HepG2 (cell line): ENCODE data around the gene SEZ6. TPM values are rescaled to one million over a fixed set of nuclear protein-coding genes. Genes with fewer than 3 reads are reported as not detected.

Experiments used
- KLF6 ChIP-seq: IDR thresholded peaks from 2 replicates; pipeline ENCODE4 v1.8.0; 2016; ENCODE audit warnings: missing biosample characterization, missing genetic modification reagents
- MATR3 ChIP-seq: sonication (generic); formaldehyde crosslinking; IDR thresholded peaks from 2 replicates; pipeline ENCODE4 v1.4.0; 2020; ENCODE audit warnings: missing genetic modification reagents
- PHF20 ChIP-seq: sonication (generic); formaldehyde crosslinking; IDR thresholded peaks from 2 replicates; pipeline ENCODE4 v1.5.0; 2020; ENCODE audit warnings: mild to moderate bottlenecking, missing genetic modification reagents
- WIZ ChIP-seq: sonication (generic); formaldehyde crosslinking; IDR thresholded peaks from 2 replicates; pipeline ENCODE4 v1.5.1; 2020; ENCODE audit warnings: mild to moderate bottlenecking, missing genetic modification reagents
- ZFP36L1 ChIP-seq: sonication (generic); formaldehyde crosslinking; IDR thresholded peaks from 2 replicates; pipeline ENCODE4 v1.8.0; 2022; ENCODE audit warnings: mild to moderate bottlenecking, missing genetic modification reagents, moderate library complexity
- ZNF143 ChIP-seq: sonication (generic); formaldehyde crosslinking; IDR thresholded peaks from 2 replicates; pipeline ENCODE4 v1.4.0; 2020; ENCODE audit warnings: missing genetic modification reagents
- ZNF441 ChIP-seq: sonication (generic); formaldehyde crosslinking; IDR thresholded peaks from 2 replicates; pipeline ENCODE4 v1.7.0; 2021; ENCODE audit warnings: missing genetic modification reagents, borderline replicate concordance
- ZNF737 ChIP-seq: sonication (generic); formaldehyde crosslinking; IDR thresholded peaks from 2 replicates; pipeline ENCODE4 v1.5.0; 2020; ENCODE audit warnings: missing genetic modification reagents, mild to moderate bottlenecking, borderline replicate concordance
- ZNF773 ChIP-seq: sonication (generic); formaldehyde crosslinking; IDR thresholded peaks from 2 replicates; pipeline ENCODE4 v1.4.0; 2020; ENCODE audit warnings: missing genetic modification reagents, borderline replicate concordance
- polyA plus RNA-seq, 8 experiments: library from polyadenylated mRNA; depleted of rRNA in 3 of 8; stranded (reverse) in 7 of 8; unstranded in 1 of 8; fragments of >200 nt; fragmentation: Illumina TruSeq in 4 of 8; extraction: Trizol in 4 of 8; gene quantifications; 2 replicates each; pipeline versions ENCODE4 v1.2.1 to v1.2.3, GENCODE V29; 2011 to 2016; ENCODE audit warnings: low read depth in 4 of 8, missing spikeins in 1 of 8, mixed read lengths in 1 of 8; ENCODE audit not compliant: insufficient read depth in 1 of 8
- total RNA-seq, 5 experiments: library from RNA; depleted of rRNA; stranded (reverse); fragments of >200 nt; fragmentation: Illumina TruSeq; extraction: Trizol; gene quantifications; 2 replicates each; pipeline ENCODE4 v1.2.3, GENCODE V29; 2016; ENCODE audit warnings: low read depth in 1 of 5
- TF ChIP-seq, protein P1 (sequence below): sonication (generic); formaldehyde crosslinking; IDR thresholded peaks from 2 replicates; pipeline ENCODE4 v1.4.0; 2020; ENCODE audit warnings: mild to moderate bottlenecking, missing genetic modification reagents
- TF ChIP-seq, protein P2 (sequence below): sonication (generic); formaldehyde crosslinking; IDR thresholded peaks from 2 replicates; pipeline ENCODE4 v1.5.0; 2020; ENCODE audit warnings: mild to moderate bottlenecking, missing genetic modification reagents
- TF ChIP-seq, protein P3 (sequence below): sonication (generic); formaldehyde crosslinking; IDR thresholded peaks from 2 replicates; pipeline ENCODE4 v1.5.0; 2020; ENCODE audit warnings: mild to moderate bottlenecking, missing genetic modification reagents
- TF ChIP-seq, protein P4 (sequence below): sonication (generic); formaldehyde crosslinking; conservative IDR thresholded peaks from 2 replicates; pipeline ENCODE4 v1.8.1; 2023; ENCODE audit warnings: missing genetic modification reagents
- TF ChIP-seq, protein P5 (sequence below), 2 experiments: sonication (generic) in 1 of 2; formaldehyde crosslinking in 1 of 2; IDR thresholded peaks; 2 replicates each; pipeline versions ENCODE4 v1.5.1 to v1.6.1; 2011 to 2020; ENCODE audit warnings: borderline replicate concordance in 1 of 2, low read depth in 1 of 2, low read length in 1 of 2, mild to moderate bottlenecking in 1 of 2, missing genetic modification reagents in 1 of 2, moderate library complexity in 1 of 2

SEZ6 gene
- total and polyA plus RNA-seq, 2 of the 13 experiments (the other 11 are each of a cell fraction or from before 2014, with no cell fraction given): not detected

DNA sequence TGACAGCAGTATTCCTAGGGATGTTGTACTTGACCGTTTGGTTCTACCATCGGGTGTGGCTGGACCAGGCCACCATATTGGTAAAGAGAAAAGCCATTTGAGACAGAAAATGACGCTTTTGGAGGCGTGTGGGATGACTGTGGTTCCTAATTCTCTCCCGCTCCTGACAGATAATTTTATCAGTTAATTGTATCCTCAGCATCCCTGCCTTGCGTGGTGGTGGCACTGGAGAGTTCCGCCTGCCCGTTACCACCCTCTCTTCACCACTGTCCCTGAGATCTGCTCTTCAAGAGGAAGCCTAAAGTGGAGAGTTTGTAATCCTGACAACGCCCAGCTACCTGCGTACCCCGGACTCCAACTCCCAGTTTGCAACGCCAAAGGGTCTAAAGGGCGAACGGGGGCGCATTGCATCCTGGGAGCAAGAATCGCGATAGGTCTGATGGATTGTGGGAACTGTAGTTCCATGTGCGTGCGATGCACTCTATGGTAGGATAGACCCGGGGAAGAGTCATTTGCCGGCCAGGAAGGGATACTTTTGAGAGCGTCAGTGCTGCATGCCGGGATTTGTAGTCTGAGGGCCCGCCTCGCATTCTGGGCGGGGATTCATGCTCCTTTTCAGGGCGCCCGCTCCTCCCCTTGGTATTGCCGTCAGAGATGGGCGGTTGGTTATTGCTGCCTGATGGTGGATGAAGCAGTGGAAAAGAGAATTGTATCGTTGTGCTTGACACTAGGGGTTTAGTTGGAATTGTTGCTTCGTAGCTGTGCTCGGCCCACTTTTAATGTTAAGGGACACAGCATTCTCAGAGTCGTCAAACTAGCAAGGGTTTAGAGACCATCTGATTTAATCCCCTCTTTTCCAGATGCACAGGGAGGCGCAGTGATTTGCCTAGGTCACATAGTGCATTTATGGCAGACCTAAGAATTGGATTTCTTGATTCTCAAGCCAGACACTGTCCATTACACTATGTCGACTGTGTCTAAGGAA lies 53.5 kb downstream of the SEZ6 start (continued):
- TF ChIP-seq, protein P1, sequence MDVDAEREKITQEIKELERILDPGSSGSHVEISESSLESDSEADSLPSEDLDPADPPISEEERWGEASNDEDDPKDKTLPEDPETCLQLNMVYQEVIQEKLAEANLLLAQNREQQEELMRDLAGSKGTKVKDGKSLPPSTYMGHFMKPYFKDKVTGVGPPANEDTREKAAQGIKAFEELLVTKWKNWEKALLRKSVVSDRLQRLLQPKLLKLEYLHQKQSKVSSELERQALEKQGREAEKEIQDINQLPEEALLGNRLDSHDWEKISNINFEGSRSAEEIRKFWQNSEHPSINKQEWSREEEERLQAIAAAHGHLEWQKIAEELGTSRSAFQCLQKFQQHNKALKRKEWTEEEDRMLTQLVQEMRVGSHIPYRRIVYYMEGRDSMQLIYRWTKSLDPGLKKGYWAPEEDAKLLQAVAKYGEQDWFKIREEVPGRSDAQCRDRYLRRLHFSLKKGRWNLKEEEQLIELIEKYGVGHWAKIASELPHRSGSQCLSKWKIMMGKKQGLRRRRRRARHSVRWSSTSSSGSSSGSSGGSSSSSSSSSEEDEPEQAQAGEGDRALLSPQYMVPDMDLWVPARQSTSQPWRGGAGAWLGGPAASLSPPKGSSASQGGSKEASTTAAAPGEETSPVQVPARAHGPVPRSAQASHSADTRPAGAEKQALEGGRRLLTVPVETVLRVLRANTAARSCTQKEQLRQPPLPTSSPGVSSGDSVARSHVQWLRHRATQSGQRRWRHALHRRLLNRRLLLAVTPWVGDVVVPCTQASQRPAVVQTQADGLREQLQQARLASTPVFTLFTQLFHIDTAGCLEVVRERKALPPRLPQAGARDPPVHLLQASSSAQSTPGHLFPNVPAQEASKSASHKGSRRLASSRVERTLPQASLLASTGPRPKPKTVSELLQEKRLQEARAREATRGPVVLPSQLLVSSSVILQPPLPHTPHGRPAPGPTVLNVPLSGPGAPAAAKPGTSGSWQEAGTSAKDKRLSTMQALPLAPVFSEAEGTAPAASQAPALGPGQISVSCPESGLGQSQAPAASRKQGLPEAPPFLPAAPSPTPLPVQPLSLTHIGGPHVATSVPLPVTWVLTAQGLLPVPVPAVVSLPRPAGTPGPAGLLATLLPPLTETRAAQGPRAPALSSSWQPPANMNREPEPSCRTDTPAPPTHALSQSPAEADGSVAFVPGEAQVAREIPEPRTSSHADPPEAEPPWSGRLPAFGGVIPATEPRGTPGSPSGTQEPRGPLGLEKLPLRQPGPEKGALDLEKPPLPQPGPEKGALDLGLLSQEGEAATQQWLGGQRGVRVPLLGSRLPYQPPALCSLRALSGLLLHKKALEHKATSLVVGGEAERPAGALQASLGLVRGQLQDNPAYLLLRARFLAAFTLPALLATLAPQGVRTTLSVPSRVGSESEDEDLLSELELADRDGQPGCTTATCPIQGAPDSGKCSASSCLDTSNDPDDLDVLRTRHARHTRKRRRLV (CRISPR knock-in tag): peak; percentile 6; the same call in 1 of the 2 replicates
- TF ChIP-seq WIZ (CRISPR knock-in tag): no peak
- no peak for TF ChIP-seq MATR3
- peak; percentile 97 for TF ChIP-seq ZNF143 (CRISPR knock-in tag)
- TF ChIP-seq, protein P2, sequence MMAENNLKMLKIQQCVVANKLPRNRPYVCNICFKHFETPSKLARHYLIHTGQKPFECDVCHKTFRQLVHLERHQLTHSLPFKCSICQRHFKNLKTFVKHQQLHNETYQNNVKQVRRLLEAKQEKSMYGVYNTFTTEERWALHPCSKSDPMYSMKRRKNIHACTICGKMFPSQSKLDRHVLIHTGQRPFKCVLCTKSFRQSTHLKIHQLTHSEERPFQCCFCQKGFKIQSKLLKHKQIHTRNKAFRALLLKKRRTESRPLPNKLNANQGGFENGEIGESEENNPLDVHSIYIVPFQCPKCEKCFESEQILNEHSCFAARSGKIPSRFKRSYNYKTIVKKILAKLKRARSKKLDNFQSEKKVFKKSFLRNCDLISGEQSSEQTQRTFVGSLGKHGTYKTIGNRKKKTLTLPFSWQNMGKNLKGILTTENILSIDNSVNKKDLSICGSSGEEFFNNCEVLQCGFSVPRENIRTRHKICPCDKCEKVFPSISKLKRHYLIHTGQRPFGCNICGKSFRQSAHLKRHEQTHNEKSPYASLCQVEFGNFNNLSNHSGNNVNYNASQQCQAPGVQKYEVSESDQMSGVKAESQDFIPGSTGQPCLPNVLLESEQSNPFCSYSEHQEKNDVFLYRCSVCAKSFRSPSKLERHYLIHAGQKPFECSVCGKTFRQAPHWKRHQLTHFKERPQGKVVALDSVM: no peak
- TF ChIP-seq PHF20 (CRISPR knock-in tag): peak; percentile 79
- TF ChIP-seq, protein P3, sequence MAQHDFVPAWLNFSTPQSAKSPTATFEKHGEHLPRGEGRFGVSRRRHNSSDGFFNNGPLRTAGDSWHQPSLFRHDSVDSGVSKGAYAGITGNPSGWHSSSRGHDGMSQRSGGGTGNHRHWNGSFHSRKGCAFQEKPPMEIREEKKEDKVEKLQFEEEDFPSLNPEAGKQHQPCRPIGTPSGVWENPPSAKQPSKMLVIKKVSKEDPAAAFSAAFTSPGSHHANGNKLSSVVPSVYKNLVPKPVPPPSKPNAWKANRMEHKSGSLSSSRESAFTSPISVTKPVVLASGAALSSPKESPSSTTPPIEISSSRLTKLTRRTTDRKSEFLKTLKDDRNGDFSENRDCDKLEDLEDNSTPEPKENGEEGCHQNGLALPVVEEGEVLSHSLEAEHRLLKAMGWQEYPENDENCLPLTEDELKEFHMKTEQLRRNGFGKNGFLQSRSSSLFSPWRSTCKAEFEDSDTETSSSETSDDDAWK: no peak
- TF ChIP-seq, protein P4, sequence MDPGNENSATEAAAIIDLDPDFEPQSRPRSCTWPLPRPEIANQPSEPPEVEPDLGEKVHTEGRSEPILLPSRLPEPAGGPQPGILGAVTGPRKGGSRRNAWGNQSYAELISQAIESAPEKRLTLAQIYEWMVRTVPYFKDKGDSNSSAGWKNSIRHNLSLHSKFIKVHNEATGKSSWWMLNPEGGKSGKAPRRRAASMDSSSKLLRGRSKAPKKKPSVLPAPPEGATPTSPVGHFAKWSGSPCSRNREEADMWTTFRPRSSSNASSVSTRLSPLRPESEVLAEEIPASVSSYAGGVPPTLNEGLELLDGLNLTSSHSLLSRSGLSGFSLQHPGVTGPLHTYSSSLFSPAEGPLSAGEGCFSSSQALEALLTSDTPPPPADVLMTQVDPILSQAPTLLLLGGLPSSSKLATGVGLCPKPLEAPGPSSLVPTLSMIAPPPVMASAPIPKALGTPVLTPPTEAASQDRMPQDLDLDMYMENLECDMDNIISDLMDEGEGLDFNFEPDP (CRISPR knock-in tag): no peak
- TF ChIP-seq ZNF773 (CRISPR knock-in tag): no peak
- no peak for TF ChIP-seq ZNF737 (CRISPR knock-in tag)
- TF ChIP-seq KLF6 (CRISPR knock-in tag): peak; percentile 50; the same call in 1 of the 2 replicates
- TF ChIP-seq ZFP36L1 (CRISPR knock-in tag): peak; percentile 44; the same call in 1 of the 2 replicates
- TF ChIP-seq, protein P5, sequence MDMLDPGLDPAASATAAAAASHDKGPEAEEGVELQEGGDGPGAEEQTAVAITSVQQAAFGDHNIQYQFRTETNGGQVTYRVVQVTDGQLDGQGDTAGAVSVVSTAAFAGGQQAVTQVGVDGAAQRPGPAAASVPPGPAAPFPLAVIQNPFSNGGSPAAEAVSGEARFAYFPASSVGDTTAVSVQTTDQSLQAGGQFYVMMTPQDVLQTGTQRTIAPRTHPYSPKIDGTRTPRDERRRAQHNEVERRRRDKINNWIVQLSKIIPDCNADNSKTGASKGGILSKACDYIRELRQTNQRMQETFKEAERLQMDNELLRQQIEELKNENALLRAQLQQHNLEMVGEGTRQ (IDR thresholded peaks at IDR 0.05; ENCODE audit: low read depth, low read length): no peak
- TF ChIP-seq, protein P5 (CRISPR knock-in tag; IDR thresholded peaks at IDR 0.05; ENCODE audit: borderline replicate concordance): no peak
- peak; percentile 57; the same call in 1 of the 2 replicates for TF ChIP-seq ZNF441 (CRISPR knock-in tag)
